Measurements from ENCODE around the gene ZNF467. TPM values are rescaled to one million over a fixed set of nuclear protein-coding genes. Genes with fewer than 3 reads are reported as not detected.

The ZNF467 gene
- total and polyA plus RNA-seq, 8 donors = 3.1 to 16.4 (median 12.2) TPM; not detected in 1

DNA sequence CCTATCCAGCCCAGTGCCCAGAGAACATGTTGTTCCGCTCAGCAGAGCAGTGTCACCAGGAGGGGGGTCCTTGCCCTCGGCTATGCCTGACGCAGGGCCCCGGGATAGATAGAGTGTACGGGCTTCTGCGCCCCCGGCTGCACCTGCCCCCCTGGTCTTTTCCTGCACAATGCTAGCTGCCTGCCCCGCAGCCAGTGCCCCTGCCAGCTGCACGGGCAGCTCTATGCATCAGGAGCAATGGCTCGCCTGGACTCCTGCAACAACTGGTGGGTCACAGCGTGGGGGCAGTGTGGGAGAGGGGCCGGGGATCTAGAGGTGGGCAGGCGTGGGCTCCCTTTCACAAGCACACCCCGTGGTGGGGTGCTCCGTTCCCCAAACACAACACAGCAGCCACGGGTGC lies 33.3 kb upstream of the ZNF467 start:
- 72 to 81% (median 74%) methylated on average over 12 to 16 of the region's 16 CpGs for WGBS, 5 donors
- TF ChIP-seq POLR2A (IDR thresholded peaks at IDR 0.05) = no peak
- TF ChIP-seq EP300 (IDR thresholded peaks at IDR 0.05) = no peak
- no peak for TF ChIP-seq POLR2AphosphoS5 (IDR thresholded peaks at IDR 0.05)
- TF ChIP-seq, protein P1, sequence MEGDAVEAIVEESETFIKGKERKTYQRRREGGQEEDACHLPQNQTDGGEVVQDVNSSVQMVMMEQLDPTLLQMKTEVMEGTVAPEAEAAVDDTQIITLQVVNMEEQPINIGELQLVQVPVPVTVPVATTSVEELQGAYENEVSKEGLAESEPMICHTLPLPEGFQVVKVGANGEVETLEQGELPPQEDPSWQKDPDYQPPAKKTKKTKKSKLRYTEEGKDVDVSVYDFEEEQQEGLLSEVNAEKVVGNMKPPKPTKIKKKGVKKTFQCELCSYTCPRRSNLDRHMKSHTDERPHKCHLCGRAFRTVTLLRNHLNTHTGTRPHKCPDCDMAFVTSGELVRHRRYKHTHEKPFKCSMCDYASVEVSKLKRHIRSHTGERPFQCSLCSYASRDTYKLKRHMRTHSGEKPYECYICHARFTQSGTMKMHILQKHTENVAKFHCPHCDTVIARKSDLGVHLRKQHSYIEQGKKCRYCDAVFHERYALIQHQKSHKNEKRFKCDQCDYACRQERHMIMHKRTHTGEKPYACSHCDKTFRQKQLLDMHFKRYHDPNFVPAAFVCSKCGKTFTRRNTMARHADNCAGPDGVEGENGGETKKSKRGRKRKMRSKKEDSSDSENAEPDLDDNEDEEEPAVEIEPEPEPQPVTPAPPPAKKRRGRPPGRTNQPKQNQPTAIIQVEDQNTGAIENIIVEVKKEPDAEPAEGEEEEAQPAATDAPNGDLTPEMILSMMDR (IDR thresholded peaks at IDR 0.05) = no peak

DNA sequence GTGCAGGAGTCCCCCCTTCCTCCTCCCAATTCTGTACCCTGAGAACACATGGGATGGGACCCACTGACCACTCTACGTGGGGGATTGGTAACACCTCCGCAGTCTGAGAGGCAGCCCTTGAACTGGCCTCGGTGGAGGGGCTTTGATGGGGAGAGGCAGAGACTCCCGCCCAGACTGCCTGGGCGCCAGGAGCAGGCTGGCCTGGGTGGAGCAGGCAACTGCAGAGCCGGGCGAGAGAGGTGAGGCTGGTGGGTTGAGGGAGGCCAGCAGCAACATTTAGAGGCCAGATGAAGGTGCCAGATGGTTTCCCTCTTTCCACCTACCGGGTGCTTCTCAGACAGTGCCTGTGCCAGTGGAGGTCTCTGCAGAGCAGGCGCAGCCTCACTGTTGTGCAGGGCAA lies 30.7 kb upstream of the ZNF467 start:
- intact Hi-C loops (cut with DNase I; ENCODE audit: low total_unique reads) = no loop called here
- no peaks in the 10 kb centered on the region for H3K9me3 ChIP-seq
- H3K36me3 ChIP-seq = no peaks in the 10 kb centered on the region
- peaks cover 0 to 28% (median 0%) of the 10 kb centered on the region in 3 donors for H3K27me3 ChIP-seq
- DNase-seq = no peak
- WGBS, 5 donors = 74 to 82% (median 77%) methylated on average over 8 to 9 of the region's 9 CpGs
- H3K4me3 ChIP-seq = no peak overlapping the region
- TF ChIP-seq POLR2A (IDR thresholded peaks at IDR 0.05) (no peak), POLR2AphosphoS5 (IDR thresholded peaks at IDR 0.05) (no peak), EP300 (IDR thresholded peaks at IDR 0.05) (no peak)
- TF ChIP-seq, protein P1 (IDR thresholded peaks at IDR 0.05) = no peak
- H3K4me1 ChIP-seq = no peaks in the 10 kb centered on the region
- H3K27ac ChIP-seq = no peak overlapping the region

More for the DNA sequence above, 33.3 kb upstream of the ZNF467 start:
- H3K4me1 ChIP-seq = no peaks in the 10 kb centered on the region
- no peak for DNase-seq
- intact Hi-C loops (cut with DNase I; ENCODE audit: low total_unique reads) = no loop called here
- no peaks in the 10 kb centered on the region for H3K9me3 ChIP-seq
- H3K27me3 ChIP-seq = peaks cover 0 to 38% (median 0%) of the 10 kb centered on the region in 3 donors
- H3K36me3 ChIP-seq = no peaks in the 10 kb centered on the region
- H3K4me3 ChIP-seq = no peak overlapping the region
- no peak overlapping the region for H3K27ac ChIP-seq

DNA sequence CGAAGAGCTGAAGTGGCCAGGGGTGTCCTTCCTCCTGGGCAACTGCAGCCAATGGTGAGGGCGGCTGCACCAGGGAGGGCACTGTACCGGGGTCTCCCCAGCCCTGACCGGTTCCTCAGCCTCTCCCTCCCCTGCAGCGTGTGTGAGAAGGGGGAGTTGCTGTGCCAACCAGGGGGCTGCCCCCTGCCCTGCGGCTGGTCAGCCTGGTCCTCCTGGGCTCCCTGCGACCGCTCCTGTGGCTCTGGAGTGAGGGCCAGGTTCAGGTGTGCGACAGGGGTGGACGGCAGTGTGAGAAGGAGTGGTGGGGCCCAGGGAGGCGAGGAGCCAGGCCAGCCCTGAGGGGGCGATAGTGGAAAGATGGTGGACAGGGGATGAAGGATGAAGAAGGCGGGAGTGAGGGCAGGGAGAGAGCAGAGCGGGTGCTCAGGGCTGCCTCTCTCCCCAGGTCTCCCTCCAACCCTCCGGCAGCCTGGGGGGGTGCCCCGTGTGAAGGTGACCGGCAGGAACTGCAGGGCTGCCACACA lies 30.2 kb upstream of the ZNF467 start:
- TF ChIP-seq, protein P1 (IDR thresholded peaks at IDR 0.05) = no peak
- TF ChIP-seq EP300 (IDR thresholded peaks at IDR 0.05) (no peak), POLR2AphosphoS5 (IDR thresholded peaks at IDR 0.05) (no peak), POLR2A (IDR thresholded peaks at IDR 0.05) (no peak)

DNA sequence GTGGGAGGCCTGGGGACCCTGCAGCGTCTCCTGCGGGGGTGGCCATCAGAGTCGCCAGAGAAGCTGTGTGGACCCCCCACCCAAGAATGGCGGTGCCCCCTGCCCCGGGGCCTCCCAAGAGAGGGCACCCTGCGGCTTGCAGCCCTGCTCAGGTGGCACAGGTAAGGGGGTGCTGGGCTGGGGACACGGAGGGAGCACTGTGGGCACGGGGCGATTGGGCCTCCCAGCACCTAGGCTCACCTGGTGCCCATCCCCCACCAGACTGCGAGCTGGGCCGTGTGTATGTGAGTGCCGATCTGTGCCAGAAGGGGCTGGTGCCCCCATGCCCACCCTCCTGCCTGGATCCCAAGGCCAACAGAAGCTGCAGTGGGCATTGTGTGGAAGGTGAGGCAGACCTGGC lies 29.6 kb upstream of the ZNF467 start:
- Histone ChIP-seq H3K36me3 (no peaks in the 10 kb centered on the region), H3K9me3 (no peaks in the 10 kb centered on the region), H3K4me1 (no peaks in the 10 kb centered on the region), H3K27me3 (peaks cover 0 to 24% (median 0%) of the 10 kb centered on the region in 3 donors), H3K27ac (no peak overlapping the region), H3K4me3 (no peak overlapping the region)
- DNase-seq = no peak
- intact Hi-C loops (cut with DNase I; ENCODE audit: low total_unique reads) = no loop called here
- WGBS, 5 donors = 88 to 92% (median 90%) methylated on average over 6 to 12 of the region's 12 CpGs; no CpG with 5 or more reads in 1 of the 5 donors
- TF ChIP-seq EP300 (IDR thresholded peaks at IDR 0.05) = no peak
- TF ChIP-seq POLR2AphosphoS5 (IDR thresholded peaks at IDR 0.05) = no peak
- TF ChIP-seq, protein P1 (IDR thresholded peaks at IDR 0.05) = no peak
- no peak for TF ChIP-seq POLR2A (IDR thresholded peaks at IDR 0.05)

More for the DNA sequence above, 30.2 kb upstream of the ZNF467 start:
- H3K4me3 ChIP-seq = no peak overlapping the region
- H3K27me3 ChIP-seq = peaks cover 0 to 24% (median 0%) of the 10 kb centered on the region in 3 donors
- WGBS, 5 donors = 72 to 80% (median 74%) methylated on average over 13 to 17 of the region's 17 CpGs
- H3K27ac ChIP-seq = no peak overlapping the region
- intact Hi-C loops (cut with DNase I; ENCODE audit: low total_unique reads) = no loop called here
- H3K4me1 ChIP-seq = no peaks in the 10 kb centered on the region
- H3K36me3 ChIP-seq = no peaks in the 10 kb centered on the region
- no peaks in the 10 kb centered on the region for H3K9me3 ChIP-seq
- DNase-seq = no peak
